ENCODE measurements around the gene TPCN2.

GRCh38 chr11:69065147-69065710 lies 16.5 kb downstream of the TPCN2 start:
- no peak for TF ChIP-seq CTCF (IDR thresholded peaks at IDR 0.05; ENCODE audit: insufficient read depth, low read depth, low read length)
- TF ChIP-seq EZH2 (IDR thresholded peaks at IDR 0.05; ENCODE audit: insufficient read depth, low read length), result no peak
